Measurements from ENCODE around the gene EDEM3.

The EDEM3 gene

DNA sequence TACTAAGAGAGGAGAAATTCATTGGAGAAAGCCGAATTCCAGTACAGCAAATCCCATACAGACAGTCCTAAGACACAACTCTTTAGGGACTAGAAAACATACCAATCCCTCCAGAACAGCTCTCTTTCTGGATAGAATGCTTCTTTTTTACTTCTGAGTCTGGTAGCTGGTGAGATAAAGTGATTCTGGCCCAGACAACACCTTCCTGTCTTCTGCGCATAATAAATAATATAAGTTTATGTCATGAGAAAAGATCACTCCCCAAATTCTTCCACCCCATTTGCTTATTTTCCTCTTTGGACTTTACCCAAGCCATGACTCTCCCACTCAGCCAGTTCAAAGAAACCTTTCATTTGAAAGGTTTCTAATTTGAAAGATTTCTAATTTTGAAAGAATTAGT, 98.4 kb downstream of the EDEM3 start:
- TF ChIP-seq, protein P1, sequence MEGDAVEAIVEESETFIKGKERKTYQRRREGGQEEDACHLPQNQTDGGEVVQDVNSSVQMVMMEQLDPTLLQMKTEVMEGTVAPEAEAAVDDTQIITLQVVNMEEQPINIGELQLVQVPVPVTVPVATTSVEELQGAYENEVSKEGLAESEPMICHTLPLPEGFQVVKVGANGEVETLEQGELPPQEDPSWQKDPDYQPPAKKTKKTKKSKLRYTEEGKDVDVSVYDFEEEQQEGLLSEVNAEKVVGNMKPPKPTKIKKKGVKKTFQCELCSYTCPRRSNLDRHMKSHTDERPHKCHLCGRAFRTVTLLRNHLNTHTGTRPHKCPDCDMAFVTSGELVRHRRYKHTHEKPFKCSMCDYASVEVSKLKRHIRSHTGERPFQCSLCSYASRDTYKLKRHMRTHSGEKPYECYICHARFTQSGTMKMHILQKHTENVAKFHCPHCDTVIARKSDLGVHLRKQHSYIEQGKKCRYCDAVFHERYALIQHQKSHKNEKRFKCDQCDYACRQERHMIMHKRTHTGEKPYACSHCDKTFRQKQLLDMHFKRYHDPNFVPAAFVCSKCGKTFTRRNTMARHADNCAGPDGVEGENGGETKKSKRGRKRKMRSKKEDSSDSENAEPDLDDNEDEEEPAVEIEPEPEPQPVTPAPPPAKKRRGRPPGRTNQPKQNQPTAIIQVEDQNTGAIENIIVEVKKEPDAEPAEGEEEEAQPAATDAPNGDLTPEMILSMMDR (IDR thresholded peaks at IDR 0.05; ENCODE audit: extremely low read depth, missing control alignments), result no peak
- DNase-seq (ENCODE audit: low spot score), result no peak

DNA sequence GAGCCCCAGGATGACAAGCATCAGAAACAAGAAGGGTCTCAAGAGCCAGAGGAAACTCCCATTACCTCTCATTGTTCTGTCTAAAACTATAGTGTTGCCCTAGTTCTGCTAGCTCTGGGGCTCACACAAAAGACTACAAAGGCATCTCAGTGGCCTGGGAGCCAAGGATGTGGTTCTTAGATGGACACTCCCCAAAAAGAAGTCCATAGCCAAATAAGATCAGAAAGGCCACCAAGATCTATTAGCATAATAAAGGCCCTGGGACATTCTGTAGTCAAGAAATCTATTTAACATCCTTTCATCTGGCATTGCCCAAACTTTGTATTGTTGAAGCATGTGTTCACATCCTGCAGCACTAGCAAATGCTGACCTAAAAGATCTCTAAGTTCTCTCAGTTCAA, 99.5 kb downstream of the EDEM3 start:
- DNase-seq (ENCODE audit: low spot score), result no peak

DNA sequence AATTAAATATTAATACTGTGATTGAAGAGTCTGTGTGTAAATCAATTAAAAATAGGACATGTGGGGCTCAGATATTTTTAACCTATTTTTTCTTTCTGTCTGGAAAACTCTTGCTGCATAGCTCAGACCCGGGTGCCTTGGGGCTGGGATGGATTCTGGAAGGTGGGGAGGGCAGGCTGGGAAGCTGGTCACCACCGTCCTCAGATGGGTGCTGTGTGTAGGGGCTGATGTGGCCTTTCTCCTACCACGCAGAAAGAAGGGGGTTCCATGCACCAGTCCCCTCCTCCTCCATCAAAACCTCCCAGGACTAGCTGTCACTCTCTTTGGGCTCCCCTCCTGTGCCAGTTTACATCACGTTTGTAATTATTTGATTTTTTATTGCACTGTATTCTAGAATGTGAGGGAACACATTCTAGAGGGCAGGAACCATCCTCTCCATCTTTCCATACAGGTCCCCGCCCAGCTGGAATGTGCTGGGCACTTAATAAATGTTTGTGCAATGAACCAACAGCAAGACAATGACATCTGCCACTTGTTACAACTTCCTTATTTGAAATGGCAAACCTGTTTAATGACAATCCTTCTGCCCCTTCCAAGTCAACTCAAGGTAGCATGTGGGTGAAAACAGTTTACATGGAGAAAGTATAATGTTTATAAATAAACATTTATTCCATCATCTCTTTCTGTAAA, 104.3 kb downstream of the EDEM3 start:
- DNase-seq (ENCODE audit: low spot score), result no peak
- TF ChIP-seq, protein P1 (IDR thresholded peaks at IDR 0.05; ENCODE audit: extremely low read depth, missing control alignments), result no peak

More for the DNA sequence above, 99.5 kb downstream of the EDEM3 start:
- TF ChIP-seq, protein P1 (IDR thresholded peaks at IDR 0.05; ENCODE audit: extremely low read depth, missing control alignments), result no peak

DNA sequence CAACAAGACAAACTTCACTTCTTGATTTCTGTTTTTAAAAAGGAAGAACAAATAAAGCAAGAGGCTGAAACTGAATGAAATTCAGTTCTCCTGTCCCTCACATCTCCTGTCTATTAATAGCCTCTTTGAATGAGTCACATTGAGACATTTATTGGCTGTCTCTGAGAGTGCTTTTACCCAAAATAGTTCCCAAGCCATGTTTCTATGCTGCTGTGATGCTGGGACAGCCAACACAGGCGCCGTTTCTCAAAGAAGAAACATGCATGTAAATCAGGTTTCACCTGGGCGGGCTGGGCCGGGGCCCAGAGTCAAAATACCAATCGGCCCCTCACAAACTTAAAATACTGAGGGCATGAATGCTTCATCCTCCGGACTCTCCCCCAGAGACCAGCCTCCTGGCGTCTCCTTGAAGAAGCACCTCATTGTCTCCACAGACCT, 105.2 kb downstream of the EDEM3 start:
- DNase-seq (ENCODE audit: low spot score), result peak; percentile 73
- TF ChIP-seq, protein P1 (IDR thresholded peaks at IDR 0.05; ENCODE audit: extremely low read depth, missing control alignments), result no peak

DNA sequence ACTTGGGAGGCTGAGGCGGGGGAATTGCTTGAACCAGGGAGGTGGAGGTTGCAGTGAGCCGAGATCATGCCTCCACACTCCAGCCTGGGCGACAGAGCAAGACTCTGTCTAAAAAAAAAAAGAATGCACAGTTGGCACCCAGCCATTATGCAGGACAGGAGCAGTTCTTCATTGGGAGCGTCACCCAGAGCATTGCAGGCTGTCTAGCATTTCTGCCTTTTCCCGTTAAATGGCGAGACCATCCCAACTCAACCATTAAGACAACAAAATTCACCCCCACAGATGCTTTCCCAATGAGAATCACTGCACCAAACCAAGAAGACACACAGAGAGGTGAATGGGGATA, 105.8 kb downstream of the EDEM3 start:
- DNase-seq (ENCODE audit: low spot score), result no peak
- TF ChIP-seq, protein P1 (IDR thresholded peaks at IDR 0.05; ENCODE audit: extremely low read depth, missing control alignments), result no peak

DNA sequence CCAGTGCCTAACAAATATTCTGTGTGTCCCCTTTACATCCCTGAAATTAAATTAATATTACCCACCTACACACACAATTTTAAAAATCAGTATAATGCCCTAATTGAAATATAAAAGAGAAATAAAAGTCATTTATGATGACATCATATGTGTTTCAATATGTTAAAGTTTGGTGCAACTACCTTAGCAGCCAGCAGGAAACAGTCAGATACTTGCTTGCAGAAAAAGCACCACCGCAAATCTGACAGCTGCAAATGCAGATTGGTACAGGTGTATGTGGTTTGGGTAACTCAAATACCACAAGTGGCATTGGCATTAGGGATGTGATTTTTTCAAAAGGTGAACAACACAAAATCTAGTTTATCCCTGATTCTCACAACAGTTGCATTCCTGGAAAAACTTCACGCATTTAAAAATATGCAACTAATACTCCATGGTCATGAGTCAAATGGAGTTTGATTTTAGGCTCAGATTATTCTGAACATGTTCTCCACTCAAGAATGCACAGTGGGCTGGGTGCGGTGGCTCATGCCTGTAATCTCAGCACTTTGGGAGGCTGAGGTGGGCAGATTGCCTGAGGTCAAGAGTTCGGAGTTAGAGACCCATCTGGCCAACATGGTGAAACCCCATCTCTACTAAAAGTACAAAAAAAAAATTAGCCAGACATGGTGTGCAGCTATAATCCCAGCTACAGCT, 106.3 kb downstream of the EDEM3 start:
- TF ChIP-seq, protein P1 (IDR thresholded peaks at IDR 0.05; ENCODE audit: extremely low read depth, missing control alignments), result no peak
- DNase-seq (ENCODE audit: low spot score), result no peak

DNA sequence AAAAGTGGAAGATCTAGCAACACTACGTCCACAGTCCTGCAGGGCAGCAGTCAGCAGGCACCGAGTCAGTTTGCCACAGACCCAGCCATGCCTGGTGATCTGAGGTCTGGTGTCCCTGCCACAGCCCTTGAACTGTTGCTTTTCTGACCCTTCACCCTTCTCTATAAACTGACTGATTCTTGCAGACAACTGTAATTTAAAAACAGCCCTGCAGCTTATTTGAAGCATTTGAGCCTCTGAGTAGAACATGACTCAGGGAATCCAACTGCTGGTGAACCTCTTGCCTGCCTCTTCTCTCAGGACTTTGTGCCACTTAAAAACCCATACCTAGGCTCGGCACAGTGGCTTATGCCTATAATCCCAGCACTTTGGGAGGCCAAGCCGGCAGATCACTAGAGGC, 107.2 kb downstream of the EDEM3 start:
- TF ChIP-seq, protein P1 (IDR thresholded peaks at IDR 0.05; ENCODE audit: extremely low read depth, missing control alignments), result no peak
- DNase-seq (ENCODE audit: low spot score), result no peak
